GM18526 (cell line): ENCODE results near the gene BTAF1.

Experiments
- POLR2A ChIP-seq: IDR thresholded peaks from 3 replicates; pipeline ENCODE4 v1.6.1; 2011; ENCODE audit not compliant: insufficient read length; ENCODE audit errors: extremely low read depth

Gene BTAF1

DNA sequence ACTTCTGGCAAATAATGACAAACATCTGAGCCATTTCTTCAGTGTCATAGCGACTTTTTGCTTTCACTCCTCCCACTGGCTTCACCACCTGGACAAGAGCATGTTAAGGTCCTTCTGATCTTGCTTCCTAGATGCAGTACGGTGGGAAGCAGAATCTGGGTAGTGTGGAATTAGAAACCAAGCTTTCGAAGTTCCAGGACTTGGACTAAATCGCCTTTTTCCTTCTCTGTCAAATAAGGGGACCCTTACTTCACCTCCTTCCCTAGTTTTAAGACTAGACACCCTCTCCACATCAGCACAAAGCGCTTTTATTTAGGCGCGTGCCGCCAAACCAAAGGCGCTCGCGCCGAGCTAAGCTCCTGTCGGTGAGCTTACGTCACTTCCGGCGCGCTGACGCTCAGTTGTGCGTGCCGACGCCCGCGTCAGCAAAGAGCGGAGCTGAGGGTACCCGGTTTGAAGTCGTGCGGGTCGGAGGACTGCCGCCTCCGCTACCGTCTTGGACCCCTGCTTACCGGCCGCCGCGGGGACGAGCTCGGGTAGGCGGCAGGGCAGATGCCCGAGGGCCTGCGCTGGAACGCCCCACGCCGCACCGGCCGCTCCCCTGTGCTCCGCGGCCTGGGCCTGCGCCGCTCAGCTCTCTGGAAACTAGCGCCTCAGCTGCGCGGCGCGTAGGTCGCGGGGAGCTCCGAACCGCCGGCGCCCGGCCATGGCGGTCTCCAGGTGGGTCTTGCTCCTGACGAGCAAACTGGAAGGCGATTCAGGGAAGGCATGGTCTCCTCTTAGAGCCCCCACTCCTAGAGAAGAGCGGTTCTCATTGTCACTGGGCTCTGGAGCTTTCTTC lies at the start of gene BTAF1:
Gene BTAF1 (plus strand): TSS at position 400 of the 841 bp plus-strand sequence. CDS start 307 bp downstream, at position 707.
- TF ChIP-seq POLR2A, result peak; percentile 95

DNA sequence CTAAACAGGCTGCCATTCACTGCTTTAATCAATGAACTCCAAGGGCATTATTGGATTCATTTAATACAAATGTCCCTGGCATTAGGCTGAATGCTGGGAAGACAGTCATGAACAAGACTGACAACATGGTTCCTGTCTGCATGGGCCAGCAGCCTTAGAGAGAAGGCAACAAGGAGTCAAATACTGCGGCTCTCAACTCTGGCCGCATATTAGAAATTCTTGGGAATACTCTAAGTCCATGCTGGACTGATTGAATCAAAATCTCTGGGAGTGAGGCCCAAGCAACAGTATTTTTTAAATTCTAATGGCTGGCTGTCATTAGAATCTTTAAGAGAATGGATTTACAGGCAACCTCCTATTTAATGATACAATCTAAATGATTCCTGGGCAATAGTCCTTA lies 48.4 kb upstream of the BTAF1 start:
- TF ChIP-seq POLR2A, result no peak

DNA sequence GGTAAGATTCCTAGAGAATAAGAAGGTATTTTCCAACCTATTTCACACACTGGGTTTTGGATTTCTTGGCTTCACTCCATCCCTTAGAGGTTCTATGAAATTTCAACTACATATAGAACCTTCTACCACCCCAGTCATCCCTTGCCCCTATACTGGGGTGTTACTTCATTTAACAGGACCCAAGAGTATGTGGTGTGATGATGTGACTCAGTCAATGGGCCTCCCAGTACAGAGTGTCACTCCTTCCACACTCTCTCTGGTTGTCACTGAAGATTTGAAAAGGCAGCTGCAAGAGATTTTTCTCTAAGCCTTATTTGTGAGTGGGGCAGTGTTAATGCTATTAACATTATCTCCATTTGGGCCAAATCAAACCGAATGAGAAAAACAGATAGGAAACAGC lies 47.8 kb upstream of the BTAF1 start:
- no peak for TF ChIP-seq POLR2A

DNA sequence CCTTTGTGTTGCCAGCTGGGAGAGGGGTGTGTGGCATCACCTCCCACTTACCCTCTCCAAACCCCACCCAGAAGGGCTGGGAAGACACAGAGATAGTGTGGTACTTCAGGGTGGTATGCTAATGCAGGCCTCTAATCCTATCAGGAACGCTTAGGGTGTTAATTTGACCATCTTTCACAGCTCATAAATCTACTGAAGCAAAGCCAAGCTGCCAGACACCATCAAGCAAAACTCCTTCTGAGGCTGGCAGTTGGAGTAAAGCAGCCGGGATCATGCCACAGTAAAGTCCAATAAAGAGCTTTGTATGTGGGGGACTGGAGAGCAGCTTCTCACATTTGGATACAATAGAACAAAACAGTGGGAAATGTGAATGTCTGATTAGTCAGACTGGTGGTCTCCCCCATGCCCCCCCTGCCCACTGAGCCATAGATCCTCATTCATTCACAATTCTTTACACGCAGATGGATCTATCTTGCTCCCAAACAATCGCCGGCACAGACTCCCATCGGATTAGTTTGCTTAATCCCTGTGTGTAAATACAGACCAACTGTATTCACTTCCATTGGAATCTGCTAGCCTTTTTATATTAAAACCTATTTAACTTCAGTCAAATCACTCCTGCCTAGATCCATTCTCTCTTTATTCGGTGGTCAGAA lies 43.9 kb upstream of the BTAF1 start:
- no peak for TF ChIP-seq POLR2A

DNA sequence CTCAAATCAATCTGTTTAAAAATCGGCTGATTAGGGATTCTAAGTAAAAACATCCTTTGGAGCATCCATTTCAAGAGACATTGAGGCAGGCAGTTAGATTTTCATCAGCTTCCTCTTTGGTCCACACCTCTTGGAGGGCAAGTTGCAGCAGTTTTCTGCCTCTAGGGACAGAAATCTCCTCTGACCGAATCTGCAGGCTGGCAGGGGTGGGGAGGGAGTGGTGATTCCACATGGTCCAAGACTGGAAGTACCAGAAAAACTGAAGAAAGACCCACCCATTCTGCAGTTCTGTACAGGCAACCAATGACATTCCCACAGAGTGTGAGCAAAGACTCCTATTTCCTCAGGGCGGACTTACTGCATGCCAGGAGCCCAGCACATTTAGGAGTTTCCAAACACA lies 43.3 kb upstream of the BTAF1 start:
- no peak for TF ChIP-seq POLR2A

DNA sequence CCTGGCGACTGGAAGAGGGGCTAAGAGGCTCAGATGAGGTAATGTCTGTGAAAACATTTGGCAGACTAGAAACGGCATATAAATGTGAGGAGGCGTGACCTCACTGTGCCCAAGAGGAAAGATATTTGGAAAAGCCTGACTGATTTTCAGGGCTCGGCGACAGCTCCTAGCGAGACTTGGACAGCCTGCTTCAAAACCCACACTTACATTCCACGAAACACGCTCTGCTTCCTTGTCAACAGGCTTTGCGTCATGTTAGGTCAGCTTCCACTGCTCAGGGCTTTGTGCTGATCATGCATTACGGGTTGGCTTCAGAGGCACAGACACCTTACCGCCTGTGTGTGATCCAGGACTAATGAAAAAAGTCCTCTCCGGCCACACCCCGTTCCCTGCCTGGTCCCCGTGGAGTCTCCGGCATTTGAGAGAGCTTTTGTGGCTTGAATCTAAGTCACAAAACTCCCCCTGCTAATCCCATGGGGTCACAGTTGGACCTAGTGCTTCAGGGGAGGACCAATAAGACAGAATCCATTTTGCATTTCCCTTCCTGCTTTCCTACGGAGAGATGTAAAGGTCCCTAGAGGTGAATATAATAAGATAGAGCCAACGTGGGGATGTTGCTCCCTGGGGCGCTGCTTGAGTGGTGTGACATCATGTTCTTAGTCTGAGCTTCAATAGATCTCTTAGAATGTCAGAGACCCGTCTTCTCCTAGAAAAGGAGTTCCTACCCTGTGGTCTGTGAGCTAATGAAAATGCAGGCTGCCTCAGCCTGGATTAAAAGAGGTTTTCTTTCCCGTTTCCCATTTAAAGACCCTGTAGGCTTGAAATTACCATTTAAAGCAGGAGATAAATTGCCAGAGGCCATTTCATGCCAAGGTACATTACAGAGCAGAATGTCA lies 39.8 kb upstream of the BTAF1 start:
- TF ChIP-seq POLR2A, result no peak

DNA sequence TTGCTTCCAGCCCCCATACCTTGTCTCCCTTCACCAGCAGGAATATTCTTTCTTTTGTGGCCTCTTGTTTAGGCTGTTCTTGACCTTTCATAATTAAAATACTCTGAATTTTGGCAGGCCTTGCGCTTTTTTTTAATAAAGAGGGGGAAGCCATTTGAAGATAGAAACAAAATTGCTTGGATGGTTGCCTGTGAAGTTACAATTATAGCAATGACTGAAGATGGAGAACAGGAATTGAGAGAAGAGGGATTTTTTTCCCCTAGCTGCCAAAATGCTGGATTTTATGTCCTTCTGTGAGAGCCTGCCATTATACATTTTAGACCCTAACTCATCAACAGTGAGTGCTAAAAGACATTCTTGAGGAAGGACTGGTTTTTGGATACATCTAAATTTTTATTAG lies 39.0 kb upstream of the BTAF1 start:
- TF ChIP-seq POLR2A, result no peak

DNA sequence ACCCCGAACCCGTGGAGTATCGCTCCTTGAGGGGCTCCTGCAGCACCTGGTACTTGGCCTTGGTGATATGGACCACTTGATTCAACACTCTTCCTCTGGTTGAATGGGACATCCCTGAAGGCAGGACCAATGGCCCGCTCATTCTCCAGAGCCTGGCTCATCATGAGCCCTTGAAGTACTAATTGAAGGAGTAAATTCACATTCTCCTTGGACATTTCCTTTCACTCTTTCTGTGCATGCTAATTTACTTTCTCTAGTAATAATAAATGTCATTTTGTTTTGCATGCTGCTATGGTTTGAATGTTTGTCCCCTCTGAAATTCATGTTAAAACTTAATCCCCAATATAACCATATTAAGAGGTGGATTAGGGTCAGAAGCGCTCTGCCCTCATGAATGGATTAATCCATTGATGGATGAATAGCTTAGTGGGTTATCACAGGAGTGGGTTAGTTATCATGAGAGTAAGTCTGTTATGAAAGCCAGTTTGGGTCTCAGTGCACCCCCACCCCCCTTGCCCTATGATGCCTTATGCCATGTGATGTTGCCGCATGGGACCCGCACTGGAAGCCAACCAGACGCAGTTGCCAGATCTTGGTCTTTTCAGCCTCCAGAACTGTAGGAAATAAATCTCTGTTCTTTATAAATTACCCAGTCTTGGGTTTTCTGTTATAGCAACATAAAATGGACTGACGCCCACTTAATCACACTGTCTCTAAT lies 38.0 kb upstream of the BTAF1 start:
- TF ChIP-seq POLR2A, result no peak

DNA sequence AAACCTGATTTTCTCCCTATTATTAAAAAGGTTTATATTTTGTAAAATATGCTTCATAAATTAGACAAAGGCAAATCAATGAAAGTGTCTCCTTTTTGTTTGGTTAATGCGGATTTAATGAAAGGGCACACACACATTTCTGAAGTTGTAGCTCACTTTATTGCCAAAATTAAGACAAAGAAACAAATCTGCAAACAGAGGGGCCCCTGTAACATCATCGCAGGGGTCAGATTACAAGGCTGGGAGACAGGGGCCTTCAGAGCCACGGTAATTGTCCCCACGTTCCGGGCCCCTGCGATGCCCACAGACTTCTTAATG lies 36.7 kb upstream of the BTAF1 start:
- TF ChIP-seq POLR2A, result no peak

DNA sequence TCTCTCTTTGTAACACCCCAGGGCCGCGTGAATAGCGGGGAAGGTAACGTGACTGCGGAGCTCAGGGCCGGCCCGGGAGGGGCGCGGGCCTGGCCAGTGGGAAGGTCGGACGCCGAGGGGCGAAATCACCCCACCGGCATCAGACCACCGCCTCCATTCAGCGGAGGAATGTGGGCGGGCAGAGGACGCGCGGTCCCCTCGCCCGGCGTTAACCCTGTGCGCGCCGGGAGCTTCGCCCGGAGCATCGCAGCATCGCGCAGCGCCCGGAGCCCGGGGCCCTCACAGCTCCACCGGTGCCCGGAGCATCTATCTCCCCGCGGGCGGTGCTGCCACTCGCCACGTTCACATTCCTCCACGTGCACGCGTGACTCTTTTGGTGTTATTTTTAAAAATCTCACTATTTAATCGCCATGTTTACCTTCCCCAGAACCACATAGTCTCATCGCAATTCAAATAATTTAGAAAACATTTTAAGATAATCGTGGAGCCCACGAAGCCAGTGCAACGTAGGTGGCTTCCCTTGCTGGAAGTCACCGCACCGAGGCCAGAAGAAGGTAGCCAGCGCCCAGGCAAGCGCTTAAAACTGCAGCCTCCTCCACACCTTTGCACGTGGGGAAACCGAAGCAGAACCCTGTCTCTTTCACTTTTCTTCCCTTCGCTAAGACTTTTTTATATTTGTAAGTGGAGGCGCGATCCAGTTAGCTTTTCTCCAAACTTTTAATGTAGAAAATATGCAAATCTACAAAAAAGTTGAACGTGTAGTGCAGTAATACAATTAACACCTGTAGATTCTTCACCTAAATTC lies 36.1 kb upstream of the BTAF1 start:
- TF ChIP-seq POLR2A, result no peak

DNA sequence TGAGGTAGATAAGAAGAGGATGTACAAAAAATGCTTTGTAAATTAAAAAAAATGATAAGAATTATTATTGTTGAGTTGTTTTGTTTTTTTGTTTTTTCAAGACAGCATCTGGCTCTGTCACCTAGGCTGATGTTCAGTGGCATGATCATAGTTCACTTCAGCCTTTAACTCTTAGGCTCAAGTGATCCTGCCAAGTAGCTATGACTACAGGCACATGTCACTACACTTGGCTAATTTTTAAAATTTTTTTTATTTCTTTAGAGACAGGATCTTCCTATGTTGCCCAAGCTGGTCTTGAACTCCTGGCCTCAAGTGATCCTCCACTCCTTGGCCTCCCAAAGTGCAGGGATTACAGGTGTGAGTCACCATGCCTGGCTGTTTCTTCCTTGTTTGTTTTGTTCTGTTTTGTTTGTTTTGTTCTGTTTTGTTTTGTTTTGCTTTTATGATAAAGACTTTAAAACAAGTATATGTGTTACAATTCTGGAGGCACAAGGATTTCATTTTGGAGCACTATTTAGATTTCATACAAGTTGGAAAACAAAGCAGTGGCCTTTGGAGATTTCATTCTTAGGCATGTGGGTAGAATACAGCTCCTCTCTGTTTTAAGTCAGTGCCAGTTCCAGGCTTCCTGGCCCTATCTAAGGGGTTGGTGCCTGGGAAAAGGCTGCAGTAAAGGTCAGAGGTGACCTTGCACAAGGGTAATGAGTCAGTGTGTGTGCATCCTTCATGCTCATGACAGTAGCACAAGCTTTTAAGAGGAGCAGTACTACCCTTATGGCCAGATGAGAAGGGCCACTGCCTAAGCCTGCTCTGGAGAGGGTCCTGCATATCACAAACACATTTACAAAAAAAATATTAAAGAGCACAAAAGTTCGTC lies 32.2 kb upstream of the BTAF1 start:
- TF ChIP-seq POLR2A, result no peak

DNA sequence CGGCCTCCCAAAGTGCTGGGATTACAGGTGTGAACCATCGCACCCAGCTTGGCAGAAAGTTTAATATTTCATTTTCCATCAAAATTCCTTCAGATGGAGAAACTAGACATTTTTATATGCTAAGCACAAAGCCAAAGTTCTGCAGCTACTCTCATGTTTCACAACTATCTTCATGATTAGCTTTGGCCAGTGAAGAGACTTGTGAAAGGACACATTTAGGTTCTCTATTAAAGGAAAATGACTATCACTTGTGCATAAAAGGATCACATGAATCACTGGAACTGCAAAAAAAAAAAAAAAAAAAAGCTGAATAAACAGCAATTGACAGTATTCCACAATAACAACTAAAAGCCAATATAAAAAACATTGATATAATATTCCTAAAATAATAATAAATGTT lies 30.5 kb upstream of the BTAF1 start:
- TF ChIP-seq POLR2A, result no peak

DNA sequence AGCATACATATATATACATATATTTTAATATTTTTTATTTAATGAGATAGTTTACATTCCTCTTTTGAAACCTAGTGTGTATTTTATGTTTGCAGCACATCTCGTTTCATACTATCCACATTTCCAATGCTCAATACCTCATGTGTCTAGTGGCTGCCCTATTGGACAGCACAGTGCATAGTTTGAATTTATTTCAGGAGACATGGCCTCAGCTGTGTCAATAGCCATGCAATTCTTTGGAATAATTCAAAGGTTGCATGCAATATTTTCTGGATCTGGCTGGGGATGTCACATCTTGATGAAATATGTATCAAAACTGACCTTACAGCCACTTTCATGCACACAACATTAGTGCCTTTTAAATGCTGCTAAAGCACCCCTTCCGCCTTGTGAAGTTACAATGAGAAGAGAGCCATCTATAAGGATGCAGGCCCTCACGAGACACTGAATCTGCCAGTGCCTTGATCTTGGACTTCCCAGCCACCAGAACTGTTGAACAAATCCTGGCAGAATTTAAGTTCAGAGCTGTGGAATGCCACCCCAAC lies 27.3 kb upstream of the BTAF1 start:
- TF ChIP-seq POLR2A, result no peak
